Tongue (tissue), 2 donors: Measurements from ENCODE around the gene C11orf65. TPM values are rescaled to one million over a fixed set of nuclear protein-coding genes. Genes with fewer than 3 reads are reported as not detected.

Experiments used
- DNase-seq: peaks from one replicate; pipeline ENCODE4 v3.0.0-alpha.2; 2015
- total RNA-seq: library from RNA; depleted of rRNA; stranded (reverse); fragments of >200 nt; gene quantifications from one replicate; pipeline ENCODE4 v1.2.3, GENCODE V29; 2014

C11orf65 gene
- 2.5 TPM for total RNA-seq

- peak; percentile 99 for DNase-seq
These were observed at the start of gene C11orf65 for GRCh38 chr11:108467091-108467823. TSS of gene C11orf65 (minus strand) at chr11:108467529. CDS start at chr11:108461559, 5,970 bp downstream.

GRCh38 chr11:108516125-108516524, 48.8 kb upstream of the C11orf65 start:
- DNase-seq = no peak

DNA sequence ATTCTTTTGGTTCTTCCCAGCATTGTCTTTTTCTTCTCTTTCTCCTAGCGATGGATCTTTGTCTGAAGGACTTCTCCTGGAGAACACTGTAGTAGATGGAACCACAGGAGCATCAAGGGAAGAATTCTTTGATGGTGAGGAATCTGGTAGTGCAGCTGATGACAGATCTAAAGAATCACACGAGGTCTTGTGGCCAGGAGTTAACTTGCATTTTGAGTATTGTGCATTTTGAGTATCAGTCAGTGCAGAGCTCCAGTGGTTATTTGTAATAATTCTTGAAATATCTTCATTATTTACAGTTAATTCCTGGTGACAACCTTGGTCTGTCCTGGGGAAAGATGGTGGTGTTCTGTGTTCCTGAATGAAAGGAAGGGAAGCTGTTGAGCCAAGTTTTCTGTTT, 45.4 kb upstream of the C11orf65 start:
- no peak for DNase-seq

- no peak for DNase-seq
These were observed 44.6 kb upstream of the C11orf65 start for GRCh38 chr11:108511851-108512474.

- no peak for DNase-seq
These were observed 41.6 kb upstream of the C11orf65 start for GRCh38 chr11:108508653-108509593.

GRCh38 chr11:108501396-108501795, 34.1 kb upstream of the C11orf65 start:
- no peak for DNase-seq

DNA sequence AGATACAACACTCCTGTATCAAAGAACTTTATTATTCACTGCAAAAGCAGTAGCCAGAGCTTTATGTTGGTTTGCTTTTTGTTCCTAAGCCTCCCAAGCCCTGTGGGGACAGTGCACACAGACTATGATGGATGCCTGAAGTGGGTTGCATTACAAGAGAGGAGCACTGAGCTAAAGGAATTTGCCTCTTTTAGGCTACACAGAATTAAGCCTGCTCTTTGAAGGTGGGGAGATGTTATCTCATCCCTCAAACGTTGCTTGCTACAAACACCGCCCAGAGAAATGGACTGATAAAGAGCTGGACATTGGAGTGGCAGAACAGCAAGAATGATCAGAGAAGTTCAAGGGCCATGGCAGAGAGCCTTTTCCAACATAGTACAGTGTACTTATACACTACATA, 33.4 kb upstream of the C11orf65 start:
- DNase-seq = no peak

- no peak for DNase-seq
These were observed 32.8 kb upstream of the C11orf65 start for GRCh38 chr11:108500169-108500568.

DNA sequence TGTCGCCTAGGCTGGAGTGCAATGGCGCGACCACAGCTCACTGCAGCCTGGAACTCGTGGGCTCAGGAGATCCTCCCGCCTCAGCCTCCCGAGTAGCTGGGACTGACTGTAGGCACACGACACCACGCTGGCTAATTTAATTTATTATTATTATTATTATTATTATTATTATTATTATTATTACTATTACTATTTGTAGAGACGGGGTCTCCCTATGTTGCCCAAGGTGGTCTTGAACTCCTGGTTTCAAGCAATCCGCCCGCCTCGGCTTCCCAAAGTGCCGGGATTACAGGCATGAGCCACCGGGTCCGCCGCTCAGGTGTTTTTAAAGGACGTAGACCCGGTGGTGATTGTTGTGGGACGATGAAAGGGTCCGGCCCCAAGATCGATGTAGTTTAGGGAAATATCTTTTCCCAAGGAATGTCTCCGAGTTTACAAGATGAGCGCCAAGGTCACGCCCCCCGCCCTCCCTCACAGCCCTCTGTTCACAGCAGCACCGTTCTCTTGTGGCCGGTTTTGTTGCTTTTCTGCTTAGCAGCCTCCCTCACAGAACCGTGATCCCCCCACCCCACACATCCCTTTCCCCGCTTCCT, 31.6 kb upstream of the C11orf65 start:
- DNase-seq = no peak

DNA sequence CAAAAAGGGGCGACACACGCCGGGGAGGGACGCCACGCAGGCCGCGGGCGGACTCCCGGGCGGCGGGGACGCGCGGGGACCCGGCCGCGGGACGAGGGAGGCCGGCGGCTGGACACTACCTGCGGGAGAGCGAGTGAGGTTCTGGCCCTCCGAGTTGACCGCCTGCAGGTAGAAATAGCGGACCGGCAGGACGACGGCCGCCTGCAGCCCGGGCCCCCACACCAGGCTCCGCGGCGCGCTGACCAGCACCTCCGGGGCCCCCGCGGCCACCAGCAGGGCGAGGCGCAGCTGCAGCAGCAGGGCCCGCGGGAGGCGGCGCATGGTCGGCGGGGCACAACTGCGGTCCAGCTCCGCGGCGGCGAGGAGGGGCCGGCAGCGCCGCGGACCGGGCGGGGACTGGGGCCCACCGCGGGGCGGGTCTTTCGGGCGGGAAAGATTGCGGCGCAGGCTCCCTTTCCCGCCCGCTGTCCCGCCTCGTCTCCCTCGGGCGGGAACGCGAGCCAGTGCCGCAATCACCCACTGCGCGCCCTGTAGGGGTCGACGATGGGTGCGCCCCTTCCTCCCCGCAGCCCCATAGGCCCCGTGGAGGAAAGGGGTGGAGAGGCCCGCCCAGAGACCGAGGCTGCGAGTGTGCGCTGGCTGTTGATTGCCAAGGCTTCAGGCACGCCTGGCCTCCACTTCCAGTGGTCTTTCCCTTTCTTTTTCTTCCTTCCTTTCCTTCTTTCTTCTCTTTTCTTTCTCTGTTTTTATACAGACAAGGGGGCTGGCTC, 30.9 kb upstream of the C11orf65 start, which contains the start of gene POGLUT3:
Gene POGLUT3, minus strand, starts transcription at position 339 of the 770 bp plus-strand sequence. Its CDS starts 18 bp downstream, at position 321.
- peak; percentile 85 for DNase-seq

GRCh38 chr11:108497317-108498045, 30.2 kb upstream of the C11orf65 start:
- peak; percentile 97 for DNase-seq

- DNase-seq = peak; percentile 16
These were observed 29.4 kb upstream of the C11orf65 start for GRCh38 chr11:108496643-108497256.

GRCh38 chr11:108495326-108495725, 28.0 kb upstream of the C11orf65 start:
- no peak for DNase-seq

DNA sequence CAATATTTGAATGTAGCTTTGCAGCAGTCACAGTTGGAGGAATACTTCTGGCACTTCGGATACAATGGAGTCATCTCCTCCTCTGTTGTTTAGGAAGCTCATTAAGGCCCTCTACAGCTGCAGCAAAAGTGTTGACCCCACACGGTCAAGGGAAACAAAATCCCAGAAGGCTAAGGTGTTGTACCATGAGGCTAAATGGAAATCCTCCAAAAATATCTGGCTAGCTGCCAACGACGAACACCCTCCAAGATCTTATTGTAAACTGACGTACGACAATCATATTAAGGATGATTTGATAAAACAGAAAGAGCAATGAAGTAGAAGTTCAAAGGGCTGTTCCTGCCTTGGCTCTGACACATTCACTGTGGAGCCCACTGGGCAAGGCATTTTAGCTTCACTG, 26.9 kb upstream of the C11orf65 start:
- no peak for DNase-seq

DNA sequence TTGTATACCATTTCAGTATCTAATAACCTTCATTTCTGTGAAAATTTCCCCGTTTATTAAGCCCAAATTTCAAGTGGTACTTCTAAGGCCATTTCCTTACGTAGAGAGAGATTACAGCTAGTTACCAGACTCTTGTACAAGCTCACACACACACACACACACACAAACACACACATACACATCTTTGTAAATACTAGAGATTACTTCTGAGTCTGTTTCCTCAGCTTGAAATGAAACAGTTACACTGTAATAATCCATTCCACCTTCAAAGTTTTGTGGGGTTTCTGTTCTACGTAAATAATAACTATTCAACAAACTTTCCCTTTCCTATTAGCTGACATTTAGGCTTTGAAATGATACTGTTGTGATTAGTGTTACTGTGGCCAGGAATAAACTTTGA, 24.6 kb upstream of the C11orf65 start:
- DNase-seq = no peak

GRCh38 chr11:108486828-108487227, 19.5 kb upstream of the C11orf65 start:
- DNase-seq = no peak

DNA sequence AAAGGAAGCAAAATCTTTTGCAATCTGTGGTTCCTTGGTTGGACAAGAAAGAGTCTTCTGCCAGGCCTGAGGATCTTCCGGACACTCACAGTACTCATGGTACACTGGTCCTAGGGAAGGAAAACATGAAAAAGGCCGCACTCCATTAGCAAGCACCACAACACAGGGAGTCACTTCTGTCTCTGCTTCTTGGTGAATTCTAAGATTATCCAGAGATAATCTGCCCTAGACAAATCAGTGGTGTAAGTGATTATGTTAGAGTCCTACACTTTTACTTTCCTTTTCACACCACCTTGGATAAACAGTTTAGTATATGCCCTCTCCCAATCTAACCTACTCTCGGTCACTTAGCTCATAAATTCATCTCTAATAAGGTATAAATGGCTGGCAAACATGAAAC, 19.0 kb upstream of the C11orf65 start:
- DNase-seq = no peak

- no peak for DNase-seq
These were observed 15.8 kb upstream of the C11orf65 start for GRCh38 chr11:108483163-108483562.

GRCh38 chr11:108474664-108475463, 7.5 kb upstream of the C11orf65 start:
- DNase-seq = no peak
